Natural killer cell (primary cell): ENCODE data around the gene PUS10. TPM values are rescaled to one million over a fixed set of nuclear protein-coding genes. Genes with fewer than 3 reads are reported as not detected.

Source experiments
- ATAC-seq, 3 donors: fragments of 150-1000 bp in 2 of 3; fragments of 200-7000 bp in 1 of 3; cut with Tn5 transposase; 1 replicate in 1 of 3; 2 replicates in 2 of 3; pipeline ENCODE4 v1.10.0; 2021; ENCODE audit warnings: mild to moderate bottlenecking in 2 of 3, moderate library complexity in 2 of 3
- DNase-seq, 2 donors: peaks; one replicate each; pipeline versions ENCODE4 v3.0.0 to v3.0.0-alpha.2; 2013 to 2021; ENCODE audit warnings: mixed read lengths in 1 of 2
- H3K27ac ChIP-seq: one replicate; pipeline ENCODE4 v1.5.1; 2013; ENCODE audit warnings: mild to moderate bottlenecking, low read length
- H3K27me3 ChIP-seq: one replicate; pipeline ENCODE4 v1.6.1; 2013; ENCODE audit warnings: low read length; ENCODE audit not compliant: control insufficient read depth, insufficient read depth
- H3K36me3 ChIP-seq: one replicate; pipeline ENCODE4 v1.6.1; 2013; ENCODE audit warnings: low read length; ENCODE audit not compliant: control insufficient read depth, insufficient read depth
- H3K4me1 ChIP-seq: one replicate; pipeline ENCODE4 v1.6.1; 2013; ENCODE audit warnings: low read length; ENCODE audit not compliant: control insufficient read depth, insufficient read depth
- H3K4me3 ChIP-seq: one replicate; pipeline ENCODE4 v1.5.1; 2013; ENCODE audit warnings: low read length
- H3K9me3 ChIP-seq: one replicate; pipeline ENCODE4 v1.6.1; 2013; ENCODE audit warnings: low read length; ENCODE audit not compliant: control insufficient read depth, insufficient read depth
- H3K27ac Mint-ChIP-seq, 2 donors: one replicate each; pipeline ENCODE4 v1.8.0; 2022; ENCODE audit warnings: mild to moderate bottlenecking in 2 of 2, mixed read lengths in 2 of 2, moderate library complexity in 1 of 2
- H3K27me3 Mint-ChIP-seq, 2 donors: one replicate each; pipeline ENCODE4 v1.8.0; 2022; ENCODE audit warnings: low read depth in 2 of 2, mixed read lengths in 2 of 2
- H3K36me3 Mint-ChIP-seq: one replicate; pipeline ENCODE4 v1.8.0; 2022; ENCODE audit warnings: mixed read lengths
- H3K4me1 Mint-ChIP-seq, 2 donors: one replicate each; pipeline ENCODE4 v1.8.0; 2022; ENCODE audit warnings: mixed read lengths in 2 of 2
- H3K4me3 Mint-ChIP-seq: one replicate; pipeline ENCODE4 v1.8.0; 2022; ENCODE audit warnings: mild to moderate bottlenecking, moderate library complexity, mixed read lengths
- H3K9me3 Mint-ChIP-seq, 2 donors: one replicate each; pipeline ENCODE4 v1.8.0; 2022; ENCODE audit warnings: mixed read lengths in 2 of 2
- CTCF ChIP-seq: fragments of 200-600 bp; IDR thresholded peaks from one replicate; pipeline ENCODE4 v1.8.0; 2022; ENCODE audit warnings: antibody characterized with exemption
- WGBS: methylation state at CpG from one replicate; pipeline ENCODE4 v1.1.7; 2013; ENCODE audit warnings: missing lambda C conversion rate; ENCODE audit not compliant: insufficient coverage; 5-methylcytosine and 5-hydroxymethylcytosine counted together
- intact Hi-C: fragments of 100-400 bp; cut with micrococcal nuclease; formaldehyde crosslinking; loops from one replicate; pipeline ENCODE4 v1.14.2; 2022
- total RNA-seq, 4 donors: library from RNA; stranded (reverse); fragments of 120-200 nt in 1 of 4; gene quantifications; one replicate each; pipeline versions ENCODE4 v1.2.3 to v1.2.4, GENCODE V29; 2013 to 2022

Gene PUS10
- total RNA-seq, 3 donors from 2014 or later (not counting 1 experiment from before 2014, with no cell fraction given) = 7.2 to 15.2 (median 8.4) TPM

DNA sequence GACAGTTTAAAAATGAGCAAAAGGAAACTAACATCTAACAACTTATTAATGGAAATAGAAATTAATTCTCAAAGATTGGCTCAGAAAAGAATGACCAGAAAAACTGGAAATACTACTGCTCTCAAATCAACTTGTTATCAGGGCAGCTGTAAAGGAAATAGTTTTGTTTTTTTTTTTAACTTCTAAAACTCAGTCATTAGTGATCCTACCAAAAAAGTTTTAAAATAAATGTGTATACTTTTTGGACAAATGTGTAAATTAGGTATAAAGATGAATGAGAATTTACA, 52.6 kb downstream of the PUS10 start:
- ATAC-seq (peak in 1 of 3 donors; percentile 40), DNase-seq (no peak)
- no peaks in the 10 kb centered on the region for H3K9me3 ChIP-seq
- peak overlapping the region; percentile 92 to 97 for H3K27ac Mint-ChIP-seq
- no peaks in the 10 kb centered on the region for H3K27me3 ChIP-seq
- intact Hi-C loops = loop anchor here (1.0 to 5.0 kb wide), 2 partner anchors 11 to 33 kb away; no protein-coding TSS in a partner anchor
- H3K36me3 Mint-ChIP-seq = no peaks in the 10 kb centered on the region
- no peaks in the 10 kb centered on the region for H3K27me3 Mint-ChIP-seq
- no peaks in the 10 kb centered on the region for H3K36me3 ChIP-seq
- peak overlapping the region; percentile 97 for H3K27ac ChIP-seq
- H3K4me1 Mint-ChIP-seq = peaks cover 23 to 34% of the 10 kb centered on the region in 2 donors
- H3K4me1 ChIP-seq = no peaks in the 10 kb centered on the region
- no peak overlapping the region for H3K4me3 ChIP-seq
- H3K4me3 Mint-ChIP-seq = peak overlapping the region; percentile 75
- H3K9me3 Mint-ChIP-seq = no peaks in the 10 kb centered on the region
- no peak for TF ChIP-seq CTCF

GRCh38 chr2:60964651-60965498, 53.2 kb downstream of the PUS10 start:
- Histone ChIP-seq H3K4me3 (no peak overlapping the region), H3K27ac (peak overlapping the region; percentile 97), H3K4me1 (no peaks in the 10 kb centered on the region), H3K27me3 (no peaks in the 10 kb centered on the region), H3K36me3 (no peaks in the 10 kb centered on the region), H3K9me3 (no peaks in the 10 kb centered on the region)
- ATAC-seq (peak; percentile 72 to 93 (median 85)), DNase-seq (peak in 1 of 2 donors; percentile 72)
- H3K36me3 Mint-ChIP-seq = no peaks in the 10 kb centered on the region
- no peaks in the 10 kb centered on the region for H3K27me3 Mint-ChIP-seq
- intact Hi-C loops = loop anchor here (1.0 to 5.0 kb wide), 2 partner anchors 11 to 33 kb away; no protein-coding TSS in a partner anchor
- no peak for TF ChIP-seq CTCF
- H3K9me3 Mint-ChIP-seq = no peaks in the 10 kb centered on the region
- peak overlapping the region; percentile 75 for H3K4me3 Mint-ChIP-seq
- H3K27ac Mint-ChIP-seq = peak overlapping the region; percentile 92 to 97
- 20% methylated on average over 2 of the region's 7 CpGs for WGBS
- peaks cover 23 to 34% of the 10 kb centered on the region in 2 donors for H3K4me1 Mint-ChIP-seq

GRCh38 chr2:60963190-60963589, 54.9 kb downstream of the PUS10 start:
- no peak for ATAC-seq
- H3K27me3 Mint-ChIP-seq = no peaks in the 10 kb centered on the region
- TF ChIP-seq CTCF = no peak
- Histone ChIP-seq H3K4me1 (no peaks in the 10 kb centered on the region), H3K27ac (no peak overlapping the region), H3K36me3 (no peaks in the 10 kb centered on the region), H3K4me3 (no peak overlapping the region), H3K9me3 (no peaks in the 10 kb centered on the region), H3K27me3 (no peaks in the 10 kb centered on the region)
- H3K4me1 Mint-ChIP-seq = peaks cover 27 to 34% of the 10 kb centered on the region in 2 donors
- peak overlapping the region; percentile 92 to 97 for H3K27ac Mint-ChIP-seq
- no peaks in the 10 kb centered on the region for H3K9me3 Mint-ChIP-seq
- H3K4me3 Mint-ChIP-seq = no peak overlapping the region
- DNase-seq = no peak
- intact Hi-C loops = no loop called here
- no peaks in the 10 kb centered on the region for H3K36me3 Mint-ChIP-seq

- no peak for ATAC-seq
- H3K36me3 Mint-ChIP-seq = no peaks in the 10 kb centered on the region
- 100% methylated on average over 2 of the region's 2 CpGs for WGBS
- H3K4me1 ChIP-seq = no peaks in the 10 kb centered on the region
- H3K27ac Mint-ChIP-seq = no peak overlapping the region
- no peaks in the 10 kb centered on the region for H3K36me3 ChIP-seq
- peaks cover 30 to 34% of the 10 kb centered on the region in 2 donors for H3K4me1 Mint-ChIP-seq
- H3K27ac ChIP-seq = no peak overlapping the region
- H3K9me3 ChIP-seq = no peaks in the 10 kb centered on the region
- H3K4me3 ChIP-seq = no peak overlapping the region
- no peak for DNase-seq
- TF ChIP-seq CTCF = no peak
- no peaks in the 10 kb centered on the region for H3K27me3 Mint-ChIP-seq
- intact Hi-C loops = no loop called here
- H3K27me3 ChIP-seq = no peaks in the 10 kb centered on the region
- no peak overlapping the region for H3K4me3 Mint-ChIP-seq
- no peaks in the 10 kb centered on the region for H3K9me3 Mint-ChIP-seq
Measured at GRCh38 chr2:60962528-60962927, 55.5 kb downstream of the PUS10 start.
